CD4-positive, CD25-positive, alpha-beta regulatory T cell (primary cell): ENCODE data around the gene MGA. TPM values are rescaled to one million over a fixed set of nuclear protein-coding genes. Genes with fewer than 3 reads are reported as not detected.

Source experiments
- ATAC-seq, 2 donors: fragments of 150-1000 bp; cut with Tn5 transposase; one replicate each; pipeline ENCODE4 v1.10.0; 2021; ENCODE audit warnings: low read depth in 2 of 2, moderate number of reproducible peaks in 2 of 2, moderate library complexity in 1 of 2
- DNase-seq, 3 donors: peaks; one replicate each; pipeline versions ENCODE4 v3.0.0 to v3.0.0-alpha.2; 2012 to 2022; ENCODE audit warnings: mixed read lengths in 1 of 3
- H3K27ac ChIP-seq: one replicate; pipeline ENCODE4 v1.7.0; 2013; ENCODE audit warnings: mild to moderate bottlenecking, low read length; ENCODE audit not compliant: insufficient read depth, poor library complexity, severe bottlenecking
- H3K27me3 ChIP-seq: one replicate; pipeline ENCODE4 v1.7.0; 2013; ENCODE audit warnings: low read length; ENCODE audit not compliant: control insufficient read depth, insufficient read depth
- H3K36me3 ChIP-seq: one replicate; pipeline ENCODE4 v1.7.0; 2013; ENCODE audit warnings: mild to moderate bottlenecking, low read length, moderate library complexity; ENCODE audit not compliant: control insufficient read depth, insufficient read depth
- H3K4me1 ChIP-seq: 2 replicates; pipeline ENCODE4 v1.7.0; 2013; ENCODE audit warnings: mild to moderate bottlenecking, low read length; ENCODE audit not compliant: insufficient read depth, control insufficient read depth, poor library complexity, severe bottlenecking
- H3K4me3 ChIP-seq: one replicate; pipeline ENCODE4 v1.7.0; 2013; ENCODE audit warnings: low read depth, mild to moderate bottlenecking, low read length, moderate library complexity
- H3K9me3 ChIP-seq, 2 experiments: 1 replicate in 1 of 2; 2 replicates in 1 of 2; pipeline ENCODE4 v1.7.0; 2013; ENCODE audit warnings: low read length in 2 of 2, mild to moderate bottlenecking in 1 of 2, moderate library complexity in 1 of 2; ENCODE audit not compliant: control insufficient read depth in 2 of 2
- H3K27ac Mint-ChIP-seq, 3 donors: one replicate each; pipeline ENCODE4 v1.8.0; 2020 to 2022; ENCODE audit warnings: mild to moderate bottlenecking in 3 of 3, mixed read lengths in 3 of 3, moderate library complexity in 2 of 3
- H3K27me3 Mint-ChIP-seq: one replicate; pipeline ENCODE4 v1.8.0; 2022; ENCODE audit warnings: mild to moderate bottlenecking, mixed read lengths
- H3K36me3 Mint-ChIP-seq: one replicate; pipeline ENCODE4 v1.8.0; 2020; ENCODE audit warnings: mixed read lengths
- H3K4me1 Mint-ChIP-seq, 4 donors: one replicate each; pipeline ENCODE4 v1.8.0; 2020 to 2022; ENCODE audit warnings: mixed read lengths in 4 of 4, mild to moderate bottlenecking in 1 of 4
- H3K4me3 Mint-ChIP-seq, 4 donors: one replicate each; pipeline ENCODE4 v1.8.0; 2020 to 2022; ENCODE audit warnings: mild to moderate bottlenecking in 4 of 4, mixed read lengths in 4 of 4, moderate library complexity in 3 of 4
- H3K9me3 Mint-ChIP-seq, 7 donors: one replicate each; pipeline ENCODE4 v1.8.0; 2020 to 2022; ENCODE audit warnings: mixed read lengths in 7 of 7, mild to moderate bottlenecking in 3 of 7, moderate library complexity in 2 of 7
- polyA plus RNA-seq, 4 donors: library from polyadenylated mRNA; unstranded; fragments of 300-500 nt; fragmentation: Illumina TruSeq; gene quantifications; one replicate each; pipeline ENCODE4 v1.2.3, GENCODE V29; 2021
- total RNA-seq: library from RNA; stranded (reverse); gene quantifications from one replicate; pipeline ENCODE4 v1.2.3, GENCODE V29; 2022

The MGA gene
- total RNA-seq, result 46.9 TPM
- 10 to 100 TPM; 10.4 to 16.1 (median 15.3) TPM for polyA plus RNA-seq

- Histone ChIP-seq H3K4me3 (peak within 1 kb of the TSS; percentile 86), H3K36me3 (no peaks in the 10 kb centered on the region), H3K27me3 (peaks cover 11% of the 10 kb centered on the region), H3K27ac (peak within 1 kb of the TSS; percentile 94), H3K4me1 (peaks cover 40% of the 10 kb centered on the region), H3K9me3 (no peaks in the 10 kb centered on the region)
- DNase-seq, result peak; percentile 82 to 96 (median 92)
- H3K36me3 Mint-ChIP-seq, result no peaks in the 10 kb centered on the region
- H3K27me3 Mint-ChIP-seq, result peaks cover 34% of the 10 kb centered on the region
- H3K9me3 Mint-ChIP-seq, result peaks cover 0 to 2% (median 0%) of the 10 kb centered on the region in 7 donors
- ATAC-seq, result peak; percentile 76 to 78
- H3K27ac Mint-ChIP-seq, result peak within 1 kb of the TSS; percentile 95 to 97 (median 95)
- peak within 1 kb of the TSS; percentile 91 to 94 (median 92) for H3K4me3 Mint-ChIP-seq
- peaks cover 33 to 61% (median 45%) of the 10 kb centered on the region in 4 donors for H3K4me1 Mint-ChIP-seq
Observed at GRCh38 chr15:41660235-41661077, at the start of gene MGA. Gene MGA, plus strand, starts transcription at chr15:41660405.

- peaks cover 6 to 25% (median 8%) of the 10 kb centered on the region in 4 donors for H3K4me1 Mint-ChIP-seq
- no peak for ATAC-seq
- H3K4me1 ChIP-seq, result peaks cover 16% of the 10 kb centered on the region
- no peaks in the 10 kb centered on the region for H3K36me3 ChIP-seq
- H3K27ac Mint-ChIP-seq, result peak overlapping the region in 1 of 3 donors; percentile 81
- peaks cover 0 to 8% of the 10 kb centered on the region in 2 experiments for H3K9me3 ChIP-seq
- peak overlapping the region; percentile 43 to 84 (median 70) for H3K4me3 Mint-ChIP-seq
- H3K9me3 Mint-ChIP-seq, result peaks cover 0 to 8% (median 3%) of the 10 kb centered on the region in 7 donors
- peaks cover 22% of the 10 kb centered on the region for H3K27me3 Mint-ChIP-seq
- H3K36me3 Mint-ChIP-seq, result no peaks in the 10 kb centered on the region
- no peak for DNase-seq
- H3K27me3 ChIP-seq, result peaks cover 3% of the 10 kb centered on the region
- H3K4me3 ChIP-seq, result peak overlapping the region; percentile 66
- no peak overlapping the region for H3K27ac ChIP-seq
Observed at GRCh38 chr15:41620536-41621199, 39.5 kb upstream of the MGA start.

- Histone ChIP-seq H3K27ac (no peak overlapping the region), H3K9me3 (peaks cover 0 to 8% of the 10 kb centered on the region in 2 experiments), H3K4me3 (peak overlapping the region; percentile 66), H3K27me3 (peaks cover 3% of the 10 kb centered on the region), H3K4me1 (peaks cover 16% of the 10 kb centered on the region), H3K36me3 (no peaks in the 10 kb centered on the region)
- Mint-ChIP-seq H3K36me3 (no peaks in the 10 kb centered on the region), H3K27me3 (peaks cover 22% of the 10 kb centered on the region), H3K9me3 (peaks cover 0 to 8% (median 3%) of the 10 kb centered on the region in 7 donors), H3K27ac (peak overlapping the region in 2 of 3 donors; percentile 65 to 81), H3K4me3 (peak overlapping the region; percentile 68 to 84 (median 74)), H3K4me1 (peaks cover 6 to 25% (median 8%) of the 10 kb centered on the region in 4 donors)
- ATAC-seq (peak; percentile 83 to 85), DNase-seq (peak; percentile 62 to 85 (median 74))
Observed at GRCh38 chr15:41621200-41622193, 38.7 kb upstream of the MGA start.

- peaks cover 6 to 25% (median 8%) of the 10 kb centered on the region in 4 donors for H3K4me1 Mint-ChIP-seq
- H3K27ac Mint-ChIP-seq, result peak overlapping the region in 1 of 3 donors; percentile 5
- Histone ChIP-seq H3K27ac (no peak overlapping the region), H3K4me1 (peaks cover 16% of the 10 kb centered on the region), H3K4me3 (no peak overlapping the region), H3K27me3 (peaks cover 3% of the 10 kb centered on the region), H3K36me3 (no peaks in the 10 kb centered on the region), H3K9me3 (peaks cover 0 to 8% of the 10 kb centered on the region in 2 experiments)
- H3K9me3 Mint-ChIP-seq, result peaks cover 0 to 4% (median 2%) of the 10 kb centered on the region in 7 donors
- H3K27me3 Mint-ChIP-seq, result peaks cover 22% of the 10 kb centered on the region
- H3K4me3 Mint-ChIP-seq, result peak overlapping the region in 2 of 4 donors; percentile 68 to 71
- H3K36me3 Mint-ChIP-seq, result no peaks in the 10 kb centered on the region
- ATAC-seq (no peak), DNase-seq (no peak)
Observed at GRCh38 chr15:41622901-41623300, 37.3 kb upstream of the MGA start.

- Histone ChIP-seq H3K4me3 (no peak overlapping the region), H3K36me3 (no peaks in the 10 kb centered on the region), H3K27me3 (peaks cover 2% of the 10 kb centered on the region), H3K9me3 (no peaks in the 10 kb centered on the region), H3K27ac (no peak overlapping the region), H3K4me1 (no peaks in the 10 kb centered on the region)
- no peak for ATAC-seq
- Mint-ChIP-seq H3K4me1 (peaks cover 2 to 10% (median 8%) of the 10 kb centered on the region in 4 donors), H3K36me3 (peaks cover 2% of the 10 kb centered on the region), H3K9me3 (no peaks in the 10 kb centered on the region), H3K27ac (no peak overlapping the region), H3K4me3 (no peak overlapping the region), H3K27me3 (no peaks in the 10 kb centered on the region)
- no peak for DNase-seq
Observed at GRCh38 chr15:41627203-41627602, 33.0 kb upstream of the MGA start.

- Mint-ChIP-seq H3K9me3 (no peaks in the 10 kb centered on the region), H3K4me1 (peaks cover 0 to 5% (median 1%) of the 10 kb centered on the region in 4 donors), H3K36me3 (peaks cover 2% of the 10 kb centered on the region), H3K27ac (no peak overlapping the region), H3K27me3 (peaks cover 4% of the 10 kb centered on the region), H3K4me3 (no peak overlapping the region)
- Histone ChIP-seq H3K4me1 (no peaks in the 10 kb centered on the region), H3K27ac (no peak overlapping the region), H3K27me3 (peaks cover 2% of the 10 kb centered on the region), H3K9me3 (no peaks in the 10 kb centered on the region), H3K4me3 (no peak overlapping the region), H3K36me3 (no peaks in the 10 kb centered on the region)
- ATAC-seq (no peak), DNase-seq (no peak)
Observed at GRCh38 chr15:41629463-41629862, 30.7 kb upstream of the MGA start.

GRCh38 chr15:41629883-41630282, 30.3 kb upstream of the MGA start:
- DNase-seq (no peak), ATAC-seq (no peak)
- no peaks in the 10 kb centered on the region for H3K9me3 ChIP-seq
- H3K27me3 Mint-ChIP-seq, result peaks cover 8% of the 10 kb centered on the region
- no peak overlapping the region for H3K4me3 Mint-ChIP-seq
- H3K4me3 ChIP-seq, result no peak overlapping the region
- H3K27ac ChIP-seq, result no peak overlapping the region
- H3K27me3 ChIP-seq, result peaks cover 1% of the 10 kb centered on the region
- peaks cover 2% of the 10 kb centered on the region for H3K36me3 Mint-ChIP-seq
- H3K9me3 Mint-ChIP-seq, result no peaks in the 10 kb centered on the region
- H3K27ac Mint-ChIP-seq, result no peak overlapping the region
- H3K4me1 ChIP-seq, result no peaks in the 10 kb centered on the region
- H3K4me1 Mint-ChIP-seq, result peaks cover 0 to 6% (median 1%) of the 10 kb centered on the region in 4 donors
- H3K36me3 ChIP-seq, result no peaks in the 10 kb centered on the region
